Left cardiac atrium (tissue), 2 donors: Measurements from ENCODE around the gene HAUS6. TPM values are rescaled to one million over a fixed set of nuclear protein-coding genes. Genes with fewer than 3 reads are reported as not detected.

Source experiments
- total RNA-seq, 2 donors: library from RNA; stranded (reverse); fragmentation: NEBNext Ultra II Directional; extraction: Animal tissue kit (Norgen Biotek cat#: 25700); gene quantifications; one replicate each; pipeline ENCODE4 v1.2.1, GENCODE V29; 2021
- donor health status: DM: no; HTN: yes; CAD: no; lungs with severe emphysema.
- donor health status: DM: yes; HTN: yes; CAD: no.

HAUS6 gene
- total RNA-seq, 2 donors from 2014 or later: 6.8 to 11.7 TPM

Other genes with a start within 250 kb of the HAUS6 start
- gene SAXO1, start 69.7 kb downstream of the HAUS6 start, total RNA-seq: under 1 TPM in 1 of 2 donors, not detected in 1; 0.15 TPM
- gene RRAGA, start 53.5 kb downstream of the HAUS6 start, total RNA-seq: 10 to 100 TPM; 72.1 to 94.6 TPM
- 100 to 1,000 TPM in 1 of 2 donors, 10 to 100 TPM in 1; 77.5 to 392 TPM for gene PLIN2, start 24.6 kb upstream of the HAUS6 start, total RNA-seq
- 10 to 100 TPM; 35.3 to 45.3 TPM for gene DENND4C, start 127.8 kb upstream of the HAUS6 start, total RNA-seq